HepG2 (cell line): ENCODE measurements around the gene CLDN4. TPM values are rescaled to one million over a fixed set of nuclear protein-coding genes. Genes with fewer than 3 reads are reported as not detected.

Source experiments
- CEBPB ChIP-seq: IDR thresholded peaks from 2 replicates; pipeline ENCODE4 v1.6.1; 2011; ENCODE audit warnings: low read depth, low read length, improper control_type of control experiment, borderline replicate concordance
- EHMT2 ChIP-seq: fragments of 200-600 bp; sonication (generic); IDR thresholded peaks from 2 replicates; pipeline ENCODE4 v1.7.0; 2017; ENCODE audit warnings: antibody characterized with exemption, low read depth, low read length, borderline replicate concordance
- FOXA1 ChIP-seq, 2 experiments: fragments of 450-650 bp in 1 of 2; sonication (generic) in 1 of 2; formaldehyde crosslinking in 1 of 2; IDR thresholded peaks; 2 replicates each; pipeline versions ENCODE4 v1.4.0 to v1.6.1; 2016 to 2020; ENCODE audit warnings: missing genetic modification reagents in 1 of 2
- HDAC2 ChIP-seq: sonication (generic); formaldehyde crosslinking; IDR thresholded peaks from 2 replicates; pipeline ENCODE4 v1.4.0; 2020; ENCODE audit warnings: missing genetic modification reagents
- NBN ChIP-seq: fragments of 450-650 bp; conservative IDR thresholded peaks from 2 replicates; pipeline ENCODE4 v1.6.1; 2017
- NFAT5 ChIP-seq: sonication (generic); formaldehyde crosslinking; IDR thresholded peaks from 2 replicates; pipeline ENCODE4 v1.4.0; 2020; ENCODE audit warnings: missing genetic modification reagents
- NR3C1 ChIP-seq: sonication (generic); formaldehyde crosslinking; IDR thresholded peaks from 2 replicates; pipeline ENCODE4 v1.4.0; 2020; ENCODE audit warnings: missing genetic modification reagents
- RBFOX2 ChIP-seq: fragments of 200-400 bp; formaldehyde crosslinking; IDR thresholded peaks from 2 replicates; pipeline ENCODE4 v1.6.1; 2017; ENCODE audit warnings: low read depth, mild to moderate bottlenecking, low read length
- SALL2 ChIP-seq: sonication (generic); formaldehyde crosslinking; IDR thresholded peaks from 2 replicates; pipeline ENCODE4 v1.8.1; 2023; ENCODE audit warnings: mild to moderate bottlenecking, missing genetic modification reagents, inconsistent platforms
- SMAD3 ChIP-seq: sonication (generic); formaldehyde crosslinking; IDR thresholded peaks from 2 replicates; pipeline ENCODE4 v1.4.0; 2020; ENCODE audit warnings: missing genetic modification reagents
- TBL1XR1 ChIP-seq: fragments of 150-350 bp; IDR thresholded peaks from 2 replicates; pipeline ENCODE4 v1.6.1; 2014; ENCODE audit warnings: borderline replicate concordance, low read length; ENCODE audit not compliant: partially characterized antibody
- ZFP91 ChIP-seq: sonication (generic); formaldehyde crosslinking; IDR thresholded peaks from 2 replicates; pipeline ENCODE4 v1.9.0; 2022; ENCODE audit warnings: missing genetic modification reagents, mild to moderate bottlenecking, borderline replicate concordance
- ZNF264 ChIP-seq: sonication (generic); formaldehyde crosslinking; IDR thresholded peaks from 2 replicates; pipeline ENCODE4 v1.4.0; 2020; ENCODE audit warnings: missing genetic modification reagents
- ZNF335 ChIP-seq: sonication (generic); formaldehyde crosslinking; IDR thresholded peaks from 2 replicates; pipeline ENCODE4 v1.4.0; 2020; ENCODE audit warnings: missing genetic modification reagents
- ZNF431 ChIP-seq: sonication (generic); formaldehyde crosslinking; IDR thresholded peaks from 2 replicates; pipeline ENCODE4 v1.9.0; 2022; ENCODE audit warnings: missing genetic modification reagents, low read depth, mild to moderate bottlenecking, borderline replicate concordance
- ZNF530 ChIP-seq: sonication (generic); formaldehyde crosslinking; IDR thresholded peaks from 2 replicates; pipeline ENCODE4 v1.5.0; 2020; ENCODE audit warnings: low read depth, mild to moderate bottlenecking, missing genetic modification reagents
- ZNF549 ChIP-seq: sonication (generic); formaldehyde crosslinking; IDR thresholded peaks from 2 replicates; pipeline ENCODE4 v1.5.0; 2020; ENCODE audit warnings: missing genetic modification reagents
- ZNF749 ChIP-seq: sonication (generic); formaldehyde crosslinking; IDR thresholded peaks from 2 replicates; pipeline ENCODE4 v1.8.0; 2022; ENCODE audit warnings: mild to moderate bottlenecking, missing genetic modification reagents, moderate library complexity, borderline replicate concordance
- ZNF75D ChIP-seq: sonication (generic); formaldehyde crosslinking; IDR thresholded peaks from 2 replicates; pipeline ENCODE4 v1.8.1; 2023; ENCODE audit warnings: missing genetic modification reagents, mild to moderate bottlenecking, borderline replicate concordance
- ZNF770 ChIP-seq: sonication (generic); formaldehyde crosslinking; IDR thresholded peaks from 2 replicates; pipeline ENCODE4 v1.5.0; 2020; ENCODE audit warnings: mild to moderate bottlenecking, missing genetic modification reagents
- polyA plus RNA-seq, 8 experiments: library from polyadenylated mRNA; depleted of rRNA in 3 of 8; stranded (reverse) in 7 of 8; unstranded in 1 of 8; fragments of >200 nt; fragmentation: Illumina TruSeq in 4 of 8; extraction: Trizol in 4 of 8; gene quantifications; 2 replicates each; pipeline versions ENCODE4 v1.2.1 to v1.2.3, GENCODE V29; 2011 to 2016; ENCODE audit warnings: low read depth in 4 of 8, missing spikeins in 1 of 8, mixed read lengths in 1 of 8; ENCODE audit not compliant: insufficient read depth in 1 of 8
- total RNA-seq, 5 experiments: library from RNA; depleted of rRNA; stranded (reverse); fragments of >200 nt; fragmentation: Illumina TruSeq; extraction: Trizol; gene quantifications; 2 replicates each; pipeline ENCODE4 v1.2.3, GENCODE V29; 2016; ENCODE audit warnings: low read depth in 1 of 5

CLDN4 gene
- total and polyA plus RNA-seq, 2 of the 13 experiments (the other 11 are each of a cell fraction or from before 2014, with no cell fraction given): 28.2 to 35.7 TPM

GRCh38 chr7:73830681-73831583 lies at the start of gene CLDN4 (continued):
- TF ChIP-seq ZNF431 (CRISPR knock-in tag) (no peak; the same call in 1 of the 2 replicates), RBFOX2 (peak; percentile 84), FOXA1 (IDR thresholded peaks at IDR 0.05) (no peak), FOXA1 (CRISPR knock-in tag; IDR thresholded peaks at IDR 0.05) (no peak), ZNF749 (CRISPR knock-in tag) (0 out of 2 replicates have a peak, but pooled peaks have one; percentile 39), ZNF770 (no peak), TBL1XR1 (no peak), SALL2 (CRISPR knock-in tag) (no peak), ZNF75D (CRISPR knock-in tag) (no peak), ZNF549 (CRISPR knock-in tag) (no peak), ZNF335 (CRISPR knock-in tag) (peak; percentile 78), ZFP91 (0 out of 2 replicates have a peak, but pooled peaks have one; percentile 76), NBN (no peak), CEBPB (no peak), SMAD3 (no peak), NFAT5 (CRISPR knock-in tag) (no peak), ZNF530 (CRISPR knock-in tag) (no peak), HDAC2 (CRISPR knock-in tag) (no peak; the same call in 1 of the 2 replicates), NR3C1 (CRISPR knock-in tag) (no peak), ZNF264 (CRISPR knock-in tag) (no peak), EHMT2 (no peak)
